Measurements from ENCODE around the gene TMPRSS7. TPM values are rescaled to one million over a fixed set of nuclear protein-coding genes. Genes with fewer than 3 reads are reported as not detected.

TMPRSS7 gene
- total and polyA plus RNA-seq, 2 experiments from 2014 or later = not detected

GRCh38 chr3:112074616-112075497 is 40.3 kb downstream of the TMPRSS7 start:
- Histone ChIP-seq H3K36me3 (ENCODE audit: insufficient read depth) (no peaks in the 10 kb centered on the region), H3K4me2 (no peak overlapping the region), H2AFZ (peak overlapping the region; percentile 89), H3K27ac (ENCODE audit: low read depth) (no peak overlapping the region), H3K9me2 (ENCODE audit: insufficient read depth) (no peaks in the 10 kb centered on the region), H3F3A (replicated peaks; ENCODE audit: low read depth) (no peaks in the 10 kb centered on the region), H3K4me3 (no peak overlapping the region), H4K20me1 (replicated peaks; ENCODE audit: insufficient read depth) (no peaks in the 10 kb centered on the region), H3K27me3 (ENCODE audit: insufficient read depth) (no peaks in the 10 kb centered on the region), H3K79me2 (replicated peaks; ENCODE audit: insufficient read depth) (no peaks in the 10 kb centered on the region), H3K4me1 (ENCODE audit: insufficient read depth) (peaks cover 7% of the 10 kb centered on the region; the same call in 1 of the 2 replicates)
- Mint-ChIP-seq H3K4me1 (peaks cover 12% of the 10 kb centered on the region), H3K9me3 (peaks cover 4% of the 10 kb centered on the region; the same call in 1 of the 3 replicates), H3K36me3 (ENCODE audit: low read depth) (no peaks in the 10 kb centered on the region), H3K4me3 (no peak overlapping the region), H3K27me3 (ENCODE audit: insufficient read depth, low read depth, poor library complexity) (peaks cover 1% of the 10 kb centered on the region), H3K27ac (no peak overlapping the region)
- peak; percentile 64 for ATAC-seq
- no peak for DNase-seq (ENCODE audit: low spot score)
- TF ChIP-seq ETS1 (IDR thresholded peaks at IDR 0.05) (no peak), ZNF331 (CRISPR knock-in tag; IDR thresholded peaks at IDR 0.05; ENCODE audit: low read depth) (no peak), CREB1 (CRISPR knock-in tag; IDR thresholded peaks at IDR 0.05; ENCODE audit: low read depth) (no peak), STAT1 (IDR thresholded peaks at IDR 0.05; ENCODE audit: unreplicated experiment) (no peak), REST (IDR thresholded peaks at IDR 0.05; ENCODE audit: unreplicated experiment) (no peak), EZH2phosphoT487 (IDR thresholded peaks at IDR 0.05; ENCODE audit: unreplicated experiment) (no peak), ZNF114 (CRISPR knock-in tag; IDR thresholded peaks at IDR 0.05) (no peak), NANOG (IDR thresholded peaks at IDR 0.05; ENCODE audit: borderline replicate concordance) (no peak), JUNB (IDR thresholded peaks at IDR 0.05; ENCODE audit: unreplicated experiment) (no peak), ZNF462 (CRISPR knock-in tag; IDR thresholded peaks at IDR 0.05) (no peak), CTCF (conservative IDR thresholded peaks at IDR 0.05; ENCODE audit: low read depth in 2 of 2) (no peak)

All from GM23338 (cell line).